H9 (cell line): ENCODE measurements around the gene CAMK1. TPM values are rescaled to one million over a fixed set of nuclear protein-coding genes. Genes with fewer than 3 reads are reported as not detected.

Source experiments
- DNase-seq: peaks from one replicate; pipeline ENCODE4 v3.0.0-alpha.2; 2017
- H2AFZ ChIP-seq: one replicate; pipeline ENCODE4 v1.6.1; 2013; ENCODE audit warnings: mild to moderate bottlenecking, low read length, control low read depth, moderate library complexity
- H2AK5ac ChIP-seq: 2 replicates; pipeline ENCODE4 v1.6.1; 2013; ENCODE audit warnings: low read length, control low read depth, mixed read lengths; ENCODE audit not compliant: insufficient read length
- H2BK120ac ChIP-seq: one replicate; pipeline ENCODE4 v1.6.1; 2013; ENCODE audit warnings: low read depth, mild to moderate bottlenecking, low read length, control low read depth, inconsistent platforms; ENCODE audit not compliant: poor library complexity, severe bottlenecking
- H2BK12ac ChIP-seq: 2 replicates; pipeline ENCODE4 v1.6.1; 2013; ENCODE audit warnings: low read length, control low read depth, mixed read lengths, low read depth; ENCODE audit not compliant: insufficient read length
- H2BK15ac ChIP-seq: 2 replicates; pipeline ENCODE4 v1.6.1; 2013; ENCODE audit warnings: low read depth, low read length, control low read depth
- H2BK20ac ChIP-seq: one replicate; pipeline ENCODE4 v1.6.1; 2013; ENCODE audit warnings: low read depth, mild to moderate bottlenecking, low read length, control low read depth, inconsistent platforms; ENCODE audit not compliant: poor library complexity, severe bottlenecking
- H2BK5ac ChIP-seq: 2 replicates; pipeline ENCODE4 v1.6.1; 2013; ENCODE audit warnings: low read length, control low read depth, mixed read lengths; ENCODE audit not compliant: insufficient read length
- H3K14ac ChIP-seq: 2 replicates; pipeline ENCODE4 v1.6.1; 2013; ENCODE audit warnings: low read length, control low read depth; ENCODE audit not compliant: insufficient read depth
- H3K18ac ChIP-seq: 2 replicates; pipeline ENCODE4 v1.6.1; 2013; ENCODE audit warnings: low read depth, mild to moderate bottlenecking, mixed read lengths, low read length, control low read depth; ENCODE audit not compliant: insufficient read length
- H3K23ac ChIP-seq: 2 replicates; pipeline ENCODE4 v1.6.1; 2013; ENCODE audit warnings: low read length, control low read depth, mixed read lengths, low read depth; ENCODE audit not compliant: insufficient read length
- H3K23me2 ChIP-seq: 2 replicates; pipeline ENCODE4 v1.6.1; 2013; ENCODE audit warnings: low read depth, mild to moderate bottlenecking, mixed read lengths, low read length, control low read depth; ENCODE audit not compliant: insufficient read length, poor library complexity, severe bottlenecking
- H3K27ac ChIP-seq: 2 replicates; pipeline ENCODE4 v1.5.1; 2013; ENCODE audit warnings: low read length, control low read depth, mixed read lengths, low read depth; ENCODE audit not compliant: insufficient read length
- H3K27me3 ChIP-seq: 2 replicates; pipeline ENCODE4 v1.6.1; 2013; ENCODE audit warnings: low read length, control low read depth, inconsistent platforms; ENCODE audit not compliant: insufficient read depth
- H3K4ac ChIP-seq: 2 replicates; pipeline ENCODE4 v1.6.1; 2013; ENCODE audit warnings: low read depth, mild to moderate bottlenecking, control low read depth, inconsistent platforms, low read length, moderate library complexity
- H3K4me1 ChIP-seq: 2 replicates; pipeline ENCODE4 v1.6.1; 2013; ENCODE audit warnings: low read length, control low read depth, inconsistent platforms; ENCODE audit not compliant: insufficient read depth
- H3K4me2 ChIP-seq: 2 replicates; pipeline ENCODE4 v1.6.1; 2013; ENCODE audit warnings: low read length, control low read depth, mixed read lengths; ENCODE audit not compliant: insufficient read length, insufficient read depth
- H3K56ac ChIP-seq: 2 replicates; pipeline ENCODE4 v1.6.1; 2013; ENCODE audit warnings: low read depth, mild to moderate bottlenecking, mixed read lengths, low read length, control low read depth; ENCODE audit not compliant: insufficient read length
- H3K79me1 ChIP-seq: 2 replicates; pipeline ENCODE4 v1.6.1; 2013; ENCODE audit warnings: low read depth, mild to moderate bottlenecking, moderate library complexity, low read length, control low read depth, inconsistent platforms; ENCODE audit not compliant: insufficient read depth, poor library complexity, severe bottlenecking
- H3K79me2 ChIP-seq: 2 replicates; pipeline ENCODE4 v1.6.1; 2013; ENCODE audit warnings: low read length, control low read depth, inconsistent platforms; ENCODE audit not compliant: insufficient read depth
- H3K9ac ChIP-seq: 2 replicates; pipeline ENCODE4 v1.6.1; 2013; ENCODE audit warnings: low read length, control low read depth, mixed read lengths; ENCODE audit not compliant: insufficient read length; ENCODE audit errors: extremely low read depth
- H3K9me3 ChIP-seq: one replicate; pipeline ENCODE4 v1.6.1; 2013; ENCODE audit warnings: low read depth, low read length, inconsistent platforms; ENCODE audit not compliant: control insufficient read depth
- H3T11ph ChIP-seq: one replicate; pipeline ENCODE4 v1.6.1; 2013; ENCODE audit warnings: mild to moderate bottlenecking, low read length, control low read depth, inconsistent platforms
- H4K20me1 ChIP-seq: one replicate; pipeline ENCODE4 v1.6.1; 2013; ENCODE audit not compliant: control insufficient read depth, insufficient read length, insufficient read depth
- H4K5ac ChIP-seq: 2 replicates; pipeline ENCODE4 v1.6.1; 2013; ENCODE audit warnings: low read depth, mild to moderate bottlenecking, mixed read lengths, low read length, control low read depth; ENCODE audit not compliant: insufficient read length
- H4K8ac ChIP-seq: replicated peaks from 2 replicates; pipeline ENCODE4 v1.6.1; 2013; ENCODE audit warnings: low read length, control low read depth, mixed read lengths, low read depth; ENCODE audit not compliant: insufficient read length
- H4K91ac ChIP-seq: 2 replicates; pipeline ENCODE4 v1.6.1; 2013; ENCODE audit warnings: low read depth, mild to moderate bottlenecking, moderate library complexity, mixed read lengths, low read length, control low read depth; ENCODE audit not compliant: insufficient read length
- H3K27ac Mint-ChIP-seq, 3 experiments: 2 replicates in 2 of 3; 3 replicates in 1 of 3; pipeline ENCODE4 v1.8.0; 2020 to 2021; ENCODE audit warnings: mixed read lengths in 3 of 3, mild to moderate bottlenecking in 1 of 3, moderate library complexity in 1 of 3
- H3K27me3 Mint-ChIP-seq: 2 replicates; pipeline ENCODE4 v1.8.0; 2021; ENCODE audit warnings: low read depth, mild to moderate bottlenecking, moderate library complexity, mixed read lengths
- H3K36me3 Mint-ChIP-seq, 3 experiments: 2 replicates in 2 of 3; 3 replicates in 1 of 3; pipeline ENCODE4 v1.8.0; 2020 to 2021; ENCODE audit warnings: low read depth in 3 of 3, mixed read lengths in 3 of 3; ENCODE audit not compliant: insufficient read depth in 1 of 3
- H3K4me1 Mint-ChIP-seq, 2 experiments: 2 replicates each; pipeline ENCODE4 v1.8.0; 2020; ENCODE audit warnings: mixed read lengths in 2 of 2
- H3K4me3 Mint-ChIP-seq, 2 experiments: 2 replicates in 1 of 2; 3 replicates in 1 of 2; pipeline ENCODE4 v1.8.0; 2020 to 2021; ENCODE audit warnings: mild to moderate bottlenecking in 2 of 2, mixed read lengths in 2 of 2, moderate library complexity in 1 of 2
- H3K9me3 Mint-ChIP-seq, 2 experiments: 2 replicates in 1 of 2; 3 replicates in 1 of 2; pipeline ENCODE4 v1.8.0; 2020; ENCODE audit warnings: mild to moderate bottlenecking in 2 of 2, mixed read lengths in 2 of 2, moderate library complexity in 1 of 2
- CTCF ChIP-seq: fragments of 200-600 bp; sonication (generic); conservative IDR thresholded peaks from 3 replicates; pipeline ENCODE4 v1.8.0; 2021; ENCODE audit warnings: antibody characterized with exemption, mild to moderate bottlenecking
- WGBS: extraction: QIAGEN DNeasy Blood & Tissue Kit; methylation state at CpG from one replicate; pipeline ENCODE4 v1.1.7; 2013; ENCODE audit warnings: missing lambda C conversion rate, low lambda C conversion rate, mixed read lengths; ENCODE audit not compliant: insufficient read length; ENCODE audit errors: extremely low coverage; 5-methylcytosine and 5-hydroxymethylcytosine counted together
- total RNA-seq: library from RNA; stranded (reverse); gene quantifications from 2 replicates; pipeline ENCODE4 v1.2.1, GENCODE V29; 2021

The CAMK1 gene
- total RNA-seq, 1 experiment from 2014 or later: 9.2 TPM

- Histone ChIP-seq H2BK15ac (no peak overlapping the region), H3K79me1 (no peaks in the 10 kb centered on the region), H3T11ph (no peak overlapping the region), H3K9me3 (no peaks in the 10 kb centered on the region), H2BK120ac (no peak overlapping the region), H2AFZ (no peak overlapping the region), H3K56ac (no peak overlapping the region), H3K23me2 (no peaks in the 10 kb centered on the region), H2BK20ac (no peak overlapping the region), H3K4me2 (no peak overlapping the region), H3K14ac (no peak overlapping the region), H3K23ac (no peak overlapping the region), H3K4ac (no peak overlapping the region), H3K9ac (no peak overlapping the region), H4K91ac (no peak overlapping the region), H4K8ac (no peak overlapping the region), H4K20me1 (no peaks in the 10 kb centered on the region), H3K18ac (no peak overlapping the region), H2BK5ac (no peak overlapping the region), H3K27ac (no peak overlapping the region), H3K79me2 (no peaks in the 10 kb centered on the region), H2AK5ac (no peak overlapping the region), H4K5ac (no peak overlapping the region), H3K27me3 (no peaks in the 10 kb centered on the region), H2BK12ac (no peak overlapping the region), H3K4me1 (no peaks in the 10 kb centered on the region)
- Mint-ChIP-seq H3K27ac (no peak overlapping the region; a peak in 1 of 7 replicates), H3K36me3 (peaks cover 18 to 64% (median 60%) of the 10 kb centered on the region in 3 experiments; a peak in 6 of 7 replicates), H3K4me3 (no peak overlapping the region; a peak in 1 of 5 replicates), H3K4me1 (peaks cover 7 to 8% of the 10 kb centered on the region in 2 experiments; a peak in 3 of 4 replicates), H3K27me3 (no peaks in the 10 kb centered on the region; the same call in 1 of the 2 replicates), H3K9me3 (no peaks in the 10 kb centered on the region)
- TF ChIP-seq CTCF: no peak
- DNase-seq: no peak
- WGBS: no CpG with 5 or more reads among the region's 3 CpGs
Observed at GRCh38 chr3:9781978-9782603, 12.3 kb upstream of the CAMK1 start.
